HepG2 (cell line): ENCODE results near the gene KRT71. TPM values are rescaled to one million over a fixed set of nuclear protein-coding genes. Genes with fewer than 3 reads are reported as not detected.

Experiments
- ATAC-seq: fragments of 200-7000 bp; cut with Tn5 transposase; 3 replicates; pipeline ENCODE4 v1.9.1; 2020; ENCODE audit warnings: mild to moderate bottlenecking, moderate library complexity
- BruUV-seq: library from RNA; stranded (reverse); fragments of 400-500 nt; replicated peaks from 2 replicates; lab custom pipeline; 2021; lab: Mats Ljungman, UMichigan
- CTCF ChIA-PET: fragments of 300-600 bp; formaldehyde crosslinking; extraction: SDS; loops from one replicate; lab custom pipeline; 2021; ENCODE audit warnings: low total read pairs, inconsistent platforms, low intra/inter-chr PET ratio; lab: Yijun Ruan, JAX
- POLR2A ChIA-PET: fragments of 350-600 bp; sonication (Branson Sonifier 250); formaldehyde crosslinking; loops from one replicate; lab custom pipeline; 2020; ENCODE audit warnings: antibody characterized with exemption, inconsistent platforms; lab: Yijun Ruan, JAX
- DNase-seq: peaks from one replicate; pipeline ENCODE4 v3.0.0-alpha.2; 2015; ENCODE audit warnings: low spot score
- FAIRE-seq: peaks from 3 replicates; lab custom pipeline; 2011; peaks lifted over from hg19 to GRCh38; lab: Jason Lieb, UNC
- H2AFZ ChIP-seq: one replicate; pipeline ENCODE4 v1.6.1; 2011; ENCODE audit warnings: low read length, inconsistent platforms
- H3K27ac ChIP-seq: fragments of 300-600 bp; 3 replicates; pipeline ENCODE4 v1.8.0; 2011; ENCODE audit warnings: mixed run types, mild to moderate bottlenecking, mixed read lengths, low read length, inconsistent platforms; ENCODE audit not compliant: insufficient read depth; ENCODE audit errors: extremely low read length
- H3K27me3 ChIP-seq, 2 experiments: fragments of 200-600 bp in 1 of 2; 2 replicates in 1 of 2; 3 replicates in 1 of 2; pipeline versions ENCODE4 v1.6.0 to v1.8.0; 2011; ENCODE audit warnings: low read length in 2 of 2, mild to moderate bottlenecking in 2 of 2, moderate library complexity in 2 of 2, inconsistent platforms in 1 of 2; ENCODE audit not compliant: insufficient read depth in 2 of 2, control insufficient read depth in 1 of 2
- H3K36me3 ChIP-seq, 2 experiments: fragments of 200-600 bp in 1 of 2; replicated peaks in 1 of 2; 2 replicates in 1 of 2; 3 replicates in 1 of 2; pipeline versions ENCODE4 v1.5.1 to v1.8.0; 2011; ENCODE audit warnings: low read length in 2 of 2, inconsistent platforms in 1 of 2; ENCODE audit not compliant: insufficient read depth in 2 of 2, control insufficient read depth in 1 of 2
- H3K4me1 ChIP-seq: 2 replicates; pipeline ENCODE4 v1.5.1; 2012; ENCODE audit warnings: low read length, inconsistent platforms; ENCODE audit not compliant: insufficient read depth
- H3K4me2 ChIP-seq: 2 replicates; pipeline ENCODE4 v1.6.0; 2011; ENCODE audit warnings: low read depth, low read length, inconsistent platforms
- H3K4me3 ChIP-seq, 3 experiments: fragments of 200-600 bp in 1 of 3; sonication (generic), shearing (Covaris generic) in 1 of 3; replicated peaks in 1 of 3; 2 replicates each; pipeline ENCODE4 v1.5.1; 2011 to 2016; ENCODE audit warnings: low read length in 3 of 3, inconsistent platforms in 2 of 3, low read depth in 2 of 3, mild to moderate bottlenecking in 2 of 3, control low read depth in 1 of 3, mixed read lengths in 1 of 3; ENCODE audit not compliant: insufficient read depth in 1 of 3
- H3K79me2 ChIP-seq: one replicate; pipeline ENCODE4 v1.6.1; 2011; ENCODE audit warnings: low read length, inconsistent platforms; ENCODE audit not compliant: insufficient read depth
- H3K9ac ChIP-seq: 2 replicates; pipeline ENCODE4 v1.6.0; 2011; ENCODE audit warnings: mild to moderate bottlenecking, low read depth, low read length, inconsistent platforms; ENCODE audit not compliant: insufficient read depth
- H3K9me3 ChIP-seq: 2 replicates; pipeline ENCODE4 v1.5.1; 2012; ENCODE audit warnings: mild to moderate bottlenecking, low read length
- H4K20me1 ChIP-seq: 2 replicates; pipeline ENCODE4 v1.6.0; 2011; ENCODE audit warnings: inconsistent platforms, mild to moderate bottlenecking, low read length, moderate library complexity; ENCODE audit not compliant: insufficient read depth
- CERS6 ChIP-seq: sonication (generic); formaldehyde crosslinking; IDR thresholded peaks from 2 replicates; pipeline ENCODE4 v1.5.0; 2020; ENCODE audit warnings: missing genetic modification reagents
- ELF3 ChIP-seq: IDR thresholded peaks from 2 replicates; pipeline ENCODE4 v1.6.1; 2016; ENCODE audit warnings: missing genetic modification reagents, missing compliant biosample characterization
- ELF4 ChIP-seq: sonication (generic); formaldehyde crosslinking; IDR thresholded peaks from 2 replicates; pipeline ENCODE4 v1.5.0; 2020; ENCODE audit warnings: missing genetic modification reagents, mild to moderate bottlenecking, moderate library complexity, borderline replicate concordance
- HOXA7 ChIP-seq: sonication (generic); formaldehyde crosslinking; IDR thresholded peaks from 2 replicates; pipeline ENCODE4 v1.8.1; 2022; ENCODE audit warnings: mild to moderate bottlenecking, missing genetic modification reagents, moderate library complexity
- PHF8 ChIP-seq: sonication (generic); formaldehyde crosslinking; IDR thresholded peaks from 2 replicates; pipeline ENCODE4 v1.5.0; 2020; ENCODE audit warnings: missing genetic modification reagents
- PITX1 ChIP-seq: sonication (generic); formaldehyde crosslinking; IDR thresholded peaks from 2 replicates; pipeline ENCODE4 v1.5.1; 2020; ENCODE audit warnings: mild to moderate bottlenecking, missing genetic modification reagents
- SRF ChIP-seq: IDR thresholded peaks from 2 replicates; pipeline ENCODE4 v1.6.1; 2011; ENCODE audit warnings: mild to moderate bottlenecking, low read depth, low read length, moderate library complexity
- STAG1 ChIP-seq: sonication (generic); formaldehyde crosslinking; IDR thresholded peaks from 2 replicates; pipeline ENCODE4 v1.4.0; 2020; ENCODE audit warnings: missing genetic modification reagents
- TFDP1 ChIP-seq: IDR thresholded peaks from 2 replicates; pipeline ENCODE4 v1.6.1; 2016; ENCODE audit warnings: missing compliant biosample characterization, missing genetic modification reagents, borderline replicate concordance
- TFDP2 ChIP-seq: sonication (generic); formaldehyde crosslinking; IDR thresholded peaks from 2 replicates; pipeline ENCODE4 v1.4.0; 2020; ENCODE audit warnings: missing genetic modification reagents
- ZBTB43 ChIP-seq: sonication (generic); formaldehyde crosslinking; conservative IDR thresholded peaks from 2 replicates; pipeline ENCODE4 v1.4.0; 2020; ENCODE audit warnings: missing genetic modification reagents
- ZNF12 ChIP-seq: sonication (generic); formaldehyde crosslinking; IDR thresholded peaks from 2 replicates; pipeline ENCODE4 v1.5.0; 2020; ENCODE audit warnings: missing genetic modification reagents
- ZNF256 ChIP-seq: sonication (generic); formaldehyde crosslinking; conservative IDR thresholded peaks from 2 replicates; pipeline ENCODE4 v1.4.0; 2020; ENCODE audit warnings: missing genetic modification reagents
- ZNF569 ChIP-seq: sonication (generic); formaldehyde crosslinking; IDR thresholded peaks from 2 replicates; pipeline ENCODE4 v1.5.0; 2020; ENCODE audit warnings: mild to moderate bottlenecking, missing genetic modification reagents, moderate library complexity, borderline replicate concordance
- ZNF580 ChIP-seq: IDR thresholded peaks from 2 replicates; pipeline ENCODE4 v1.6.1; 2016; ENCODE audit warnings: low read depth, borderline replicate concordance
- WGBS: methylation state at CpG from one replicate; pipeline ENCODE4 v1.1.6; 2017; ENCODE audit warnings: low lambda C conversion rate; 5-methylcytosine and 5-hydroxymethylcytosine counted together
- in situ Hi-C: cut with HindIII; loops from 2 replicates; pipeline ENCODE4 v1.10.0; 2017; ENCODE audit warnings: low pct_unique_long_range_greater_than_20kb; ENCODE audit not compliant: extremely low pct_ligation_motif_present
- intact Hi-C: fragments of 100-400 bp; cut with micrococcal nuclease; formaldehyde crosslinking; loops from one replicate; pipeline ENCODE4 v1.10.0; 2022; ENCODE audit not compliant: unreplicated experiment
- polyA plus RNA-seq, 8 experiments: library from polyadenylated mRNA; depleted of rRNA in 3 of 8; stranded (reverse) in 7 of 8; unstranded in 1 of 8; fragments of >200 nt; fragmentation: Illumina TruSeq in 4 of 8; extraction: Trizol in 4 of 8; gene quantifications; 2 replicates each; pipeline versions ENCODE4 v1.2.1 to v1.2.3, GENCODE V29; 2011 to 2016; ENCODE audit warnings: low read depth in 4 of 8, missing spikeins in 1 of 8, mixed read lengths in 1 of 8; ENCODE audit not compliant: insufficient read depth in 1 of 8
- total RNA-seq, 5 experiments: library from RNA; depleted of rRNA; stranded (reverse); fragments of >200 nt; fragmentation: Illumina TruSeq; extraction: Trizol; gene quantifications; 2 replicates each; pipeline ENCODE4 v1.2.3, GENCODE V29; 2016; ENCODE audit warnings: low read depth in 1 of 5

Gene KRT71
- total and polyA plus RNA-seq, 2 of the 13 experiments (the other 11 are each of a cell fraction or from before 2014, with no cell fraction given), result not detected

GRCh38 chr12:52529846-52530245 lies 23.1 kb downstream of the KRT71 start:
- H3K4me3 ChIP-seq, result no peak overlapping the region
- H3K27ac ChIP-seq, result no peak overlapping the region
- no TSS peak for BruUV-seq
- H4K20me1 ChIP-seq, result no peaks in the 10 kb centered on the region
- POLR2A ChIA-PET, result no interaction called here
- no peaks in the 10 kb centered on the region for H3K4me1 ChIP-seq
- H3K9me3 ChIP-seq, result no peaks in the 10 kb centered on the region
- FAIRE-seq, result no peak
- no peak for DNase-seq
- 9% methylated on average over 9 of the region's 9 CpGs for whole genome bisulfite sequencing
- H3K9ac ChIP-seq, result no peak overlapping the region
- no peak for TF ChIP-seq CERS6
- no peak for TF ChIP-seq STAG1
- TF ChIP-seq ZNF569 (CRISPR knock-in tag), result no peak
- H3K36me3 ChIP-seq, result no peaks in the 10 kb centered on the region
- H3K27me3 ChIP-seq, result peaks cover 5 to 14% of the 10 kb centered on the region in 2 experiments; a peak in 4 of 5 replicates
- H3K4me2 ChIP-seq, result no peak overlapping the region
- no peak for ATAC-seq
- H2AFZ ChIP-seq, result no peak overlapping the region
- in situ Hi-C loops (loop anchor here (25.0 kb wide), 1 partner anchor 393 kb away; no protein-coding TSS in a partner anchor), intact Hi-C loops (no loop called here)
- CTCF ChIA-PET, result no interaction called here
- H3K79me2 ChIP-seq, result no peaks in the 10 kb centered on the region

- FAIRE-seq (no peak), ATAC-seq (no peak), DNase-seq (no peak)
- CTCF ChIA-PET, result no interaction called here
- intact Hi-C loops (no loop called here), in situ Hi-C loops (loop anchor here (25.0 kb wide), 1 partner anchor 392 kb away; no protein-coding TSS in a partner anchor)
- Histone ChIP-seq H4K20me1 (no peaks in the 10 kb centered on the region), H2AFZ (no peak overlapping the region), H3K9ac (no peak overlapping the region), H3K27me3 (peaks cover 5 to 14% of the 10 kb centered on the region in 2 experiments; a peak in 4 of 5 replicates), H3K4me1 (no peaks in the 10 kb centered on the region), H3K27ac (no peak overlapping the region), H3K79me2 (no peaks in the 10 kb centered on the region), H3K36me3 (no peaks in the 10 kb centered on the region), H3K4me3 (no peak overlapping the region), H3K4me2 (no peak overlapping the region), H3K9me3 (no peaks in the 10 kb centered on the region)
- no TSS peak for BruUV-seq
- POLR2A ChIA-PET, result no interaction called here
- WGBS, result 4% methylated on average over 2 of the region's 2 CpGs
- TF ChIP-seq PHF8 (CRISPR knock-in tag) (no peak), ZNF256 (CRISPR knock-in tag) (no peak), ZBTB43 (CRISPR knock-in tag) (no peak), ZNF580 (CRISPR knock-in tag) (no peak), TFDP2 (CRISPR knock-in tag) (no peak), PITX1 (CRISPR knock-in tag) (no peak), ELF3 (CRISPR knock-in tag) (no peak), ZNF12 (CRISPR knock-in tag) (no peak), SRF (no peak), TFDP1 (CRISPR knock-in tag) (no peak), ELF4 (CRISPR knock-in tag) (no peak), HOXA7 (CRISPR knock-in tag) (no peak)
Measured at GRCh38 chr12:52529417-52529816, 23.5 kb downstream of the KRT71 start.
